Measurements from ENCODE around the gene STXBP2. TPM values are rescaled to one million over a fixed set of nuclear protein-coding genes. Genes with fewer than 3 reads are reported as not detected.

Gene STXBP2
- total RNA-seq, 4 donors from 2014 or later, result 4.4 to 16.9 (median 14.1) TPM

GRCh38 chr19:7669641-7670040 is 32.7 kb downstream of the STXBP2 start:
- TF ChIP-seq POLR2AphosphoS5 (IDR thresholded peaks at IDR 0.05) (no peak), CTCF (IDR thresholded peaks at IDR 0.05) (no peak), POLR2A (IDR thresholded peaks at IDR 0.05) (no peak), EP300 (IDR thresholded peaks at IDR 0.05) (no peak)
- no peaks in the 10 kb centered on the region for H3K36me3 ChIP-seq
- H3K27me3 ChIP-seq, result peaks cover 88% of the 10 kb centered on the region
- H3K9me3 ChIP-seq, result peaks cover 0 to 7% (median 0%) of the 10 kb centered on the region in 3 donors
- no peak for ATAC-seq
- H3K4me1 ChIP-seq, result no peaks in the 10 kb centered on the region
- H3K27ac ChIP-seq, result no peak overlapping the region
- no peak overlapping the region for H3K4me3 ChIP-seq
- WGBS, 2 donors (ENCODE audit: low coverage in 1 of 2), result 25 to 29% methylated on average over 4 to 8 of the region's 9 CpGs

- 1% methylated on average over 18 of the region's 43 CpGs; no CpG with 5 or more reads in 1 of the 2 donors for WGBS, 2 donors (ENCODE audit: low coverage in 1 of 2)
Measured at GRCh38 chr19:7670150-7670783, 33.4 kb downstream of the STXBP2 start.

GRCh38 chr19:7670790-7671189 is 33.9 kb downstream of the STXBP2 start:
- no peak for TF ChIP-seq CTCF (IDR thresholded peaks at IDR 0.05)
- TF ChIP-seq EP300 (IDR thresholded peaks at IDR 0.05), result no peak
- no peak for TF ChIP-seq POLR2A (IDR thresholded peaks at IDR 0.05)
- TF ChIP-seq POLR2AphosphoS5 (IDR thresholded peaks at IDR 0.05), result no peak
- H3K27ac ChIP-seq, result no peak overlapping the region
- no peak for ATAC-seq
- peaks cover 86% of the 10 kb centered on the region for H3K27me3 ChIP-seq
- WGBS, 2 donors (ENCODE audit: low coverage in 1 of 2), result 18 to 50% methylated on average over 1 to 6 of the region's 9 CpGs
- H3K4me1 ChIP-seq, result no peaks in the 10 kb centered on the region
- H3K4me3 ChIP-seq, result no peak overlapping the region
- H3K9me3 ChIP-seq, result peaks cover 0 to 7% (median 0%) of the 10 kb centered on the region in 3 donors
- H3K36me3 ChIP-seq, result no peaks in the 10 kb centered on the region

More at GRCh38 chr19:7670150-7670783, 33.4 kb downstream of the STXBP2 start:
- TF ChIP-seq POLR2AphosphoS5 (IDR thresholded peaks at IDR 0.05) (no peak), POLR2A (IDR thresholded peaks at IDR 0.05) (no peak), EP300 (IDR thresholded peaks at IDR 0.05) (no peak), CTCF (IDR thresholded peaks at IDR 0.05) (no peak)
- peaks cover 0 to 7% (median 0%) of the 10 kb centered on the region in 3 donors for H3K9me3 ChIP-seq
- no peaks in the 10 kb centered on the region for H3K36me3 ChIP-seq
- H3K4me3 ChIP-seq, result no peak overlapping the region
- H3K4me1 ChIP-seq, result no peaks in the 10 kb centered on the region
- H3K27ac ChIP-seq, result no peak overlapping the region
- H3K27me3 ChIP-seq, result peaks cover 86% of the 10 kb centered on the region
- no peak for ATAC-seq

GRCh38 chr19:7672522-7672921 is 35.6 kb downstream of the STXBP2 start:
- ATAC-seq, result no peak
- Histone ChIP-seq H3K9me3 (peaks cover 0 to 7% (median 0%) of the 10 kb centered on the region in 3 donors), H3K4me1 (no peaks in the 10 kb centered on the region), H3K27ac (no peak overlapping the region), H3K4me3 (no peak overlapping the region), H3K27me3 (peaks cover 88% of the 10 kb centered on the region), H3K36me3 (no peaks in the 10 kb centered on the region)
- 31 to 80% methylated on average over 1 to 8 of the region's 9 CpGs for WGBS, 2 donors (ENCODE audit: low coverage in 1 of 2)
- TF ChIP-seq CTCF (IDR thresholded peaks at IDR 0.05), result no peak
- no peak for TF ChIP-seq POLR2AphosphoS5 (IDR thresholded peaks at IDR 0.05)
- TF ChIP-seq EP300 (IDR thresholded peaks at IDR 0.05), result no peak
- no peak for TF ChIP-seq POLR2A (IDR thresholded peaks at IDR 0.05)
